Stimulated activated naive CD8-positive, alpha-beta T cell treated with anti-CD3 and anti-CD28 coated beads, Interleukin-15, Interleukin-2, amounts not matched to agents 100 U/mL and 50 U/mL, for 24 hours (primary cell): ENCODE results near the gene PNCK.
"Not testable (repeated sequence)": the region's sequence is repeated elsewhere in the genome, so short reads cannot be mapped to it uniquely, and the experiment has no call there.

Experiments
- ATAC-seq: fragments of 150-1000 bp; cut with Tn5 transposase; one replicate; pipeline ENCODE4 v1.10.0; 2021
- DNase-seq: peaks from one replicate; pipeline ENCODE4 v3.0.0; 2021

Gene PNCK

DNA sequence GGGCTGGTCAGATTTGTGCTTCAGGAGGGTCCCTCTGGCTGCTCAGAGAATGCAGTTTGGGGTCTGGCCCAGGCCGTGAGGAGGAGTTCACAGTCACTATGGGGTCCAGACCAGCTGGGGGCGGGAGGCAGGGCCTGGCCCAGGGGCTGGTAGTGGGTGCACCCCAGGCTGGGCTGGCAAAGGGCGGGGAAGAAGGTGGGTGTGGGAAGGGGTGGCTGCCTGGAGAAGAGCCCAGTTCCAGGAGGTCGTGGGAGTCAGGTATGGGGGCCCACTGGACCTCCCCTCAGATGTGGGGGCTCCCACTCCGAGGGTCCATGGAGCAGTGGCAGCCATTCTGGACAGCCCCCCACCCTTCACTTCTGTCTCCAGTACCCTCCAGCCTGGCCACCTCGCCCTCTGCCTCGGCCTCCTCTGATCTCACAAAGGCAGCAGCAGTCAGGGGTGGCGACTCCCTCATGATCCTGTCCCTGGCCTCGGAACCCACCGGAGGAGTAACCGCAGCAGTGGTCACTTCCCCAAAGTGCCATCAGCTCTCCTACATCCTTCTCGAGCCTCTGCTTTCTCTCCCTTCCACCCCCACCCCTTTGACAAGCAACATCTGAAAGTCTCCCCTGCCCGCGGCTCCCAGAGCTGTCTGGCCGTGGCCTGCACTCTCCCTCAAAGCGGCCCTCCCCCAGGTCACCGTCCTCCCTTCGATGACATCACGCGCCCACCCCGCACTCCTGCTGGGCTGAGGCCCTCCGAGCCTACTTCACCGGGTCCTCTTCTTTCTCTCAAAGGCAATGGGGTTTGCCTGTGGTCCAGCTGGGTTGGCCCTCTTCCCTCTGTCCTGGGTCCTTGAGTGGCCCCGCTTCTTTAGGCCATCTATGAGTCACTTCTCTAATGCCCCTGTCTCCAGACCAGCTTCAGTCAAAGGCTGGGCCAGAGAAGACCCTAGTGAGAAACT is 12.4 kb upstream of the PNCK start:
- ATAC-seq (no peak), DNase-seq (no peak)

DNA sequence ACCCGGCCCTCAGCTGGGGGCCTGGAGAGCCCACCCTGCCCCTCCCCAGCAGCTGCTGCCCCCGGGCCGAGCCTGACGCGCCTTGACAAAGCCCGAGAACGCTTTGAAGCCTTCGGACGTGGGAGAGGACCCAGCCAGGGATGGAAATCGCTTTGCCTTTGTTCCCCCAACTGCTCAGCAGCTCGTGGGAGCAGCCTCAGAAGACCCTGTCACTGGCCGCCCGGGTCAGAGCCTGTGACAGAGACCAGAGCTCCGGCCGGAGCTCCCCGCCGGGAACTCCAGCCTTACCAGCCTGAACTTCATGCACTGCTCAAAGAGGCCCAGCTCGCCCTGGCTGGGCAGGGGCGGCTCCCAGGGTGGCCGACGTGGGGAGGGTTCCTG is 11.5 kb upstream of the PNCK start:
- DNase-seq (no peak), ATAC-seq (no peak)

DNA sequence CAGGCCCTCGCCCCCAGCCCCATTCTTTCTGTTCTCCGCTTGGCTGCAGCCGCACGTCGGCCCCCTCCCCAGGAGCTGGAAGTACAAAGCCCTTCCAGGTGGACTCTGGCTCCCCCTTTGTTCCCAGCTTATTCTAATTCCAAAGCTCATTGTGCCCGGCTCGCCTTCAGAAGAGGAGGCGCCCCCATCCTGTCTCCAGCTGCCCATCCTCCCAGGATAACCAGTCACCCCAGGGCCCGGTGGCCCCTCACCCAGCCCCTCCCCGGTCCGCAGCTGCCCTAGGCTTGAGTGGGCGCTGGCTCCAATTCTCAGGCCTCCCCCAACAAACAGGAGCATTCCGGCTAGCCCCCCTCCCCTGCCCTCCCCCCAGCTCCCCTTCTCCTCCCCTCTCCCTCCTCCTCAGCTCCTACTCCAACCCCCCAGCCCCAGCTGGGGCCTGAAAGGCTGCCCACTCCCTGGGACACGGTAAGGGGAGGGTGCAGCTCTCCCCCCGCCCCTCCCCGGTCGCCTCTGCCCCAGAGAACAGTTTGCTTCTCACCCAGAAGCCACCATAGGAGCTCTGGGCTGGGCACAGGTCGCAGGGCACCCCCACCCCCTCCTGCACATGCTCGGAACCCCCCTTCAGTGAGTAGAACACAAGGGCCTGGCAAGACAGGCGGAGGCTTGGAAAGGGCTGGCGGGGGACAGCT is 11.0 kb upstream of the PNCK start:
- ATAC-seq = no peak
- DNase-seq = no peak

DNA sequence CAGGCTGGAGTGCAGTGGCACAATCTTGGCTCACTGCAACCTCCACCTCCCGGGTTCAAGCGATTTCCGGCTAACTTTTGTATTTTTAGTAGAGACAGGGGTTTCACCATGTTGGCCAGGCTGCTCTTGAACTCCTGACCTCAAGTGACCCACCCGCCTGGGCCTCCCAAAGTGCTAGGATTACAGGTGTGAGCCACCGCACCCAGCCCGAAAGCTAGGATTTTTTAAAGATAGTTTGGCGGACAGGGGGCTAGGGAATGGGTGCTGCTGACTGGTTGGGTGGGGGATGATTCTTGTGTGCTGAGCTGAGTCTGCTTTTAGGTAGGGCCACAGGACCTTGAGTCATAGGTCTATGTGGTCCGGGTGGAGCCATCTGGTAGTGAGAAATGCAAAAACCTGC is 9.9 kb upstream of the PNCK start:
- not testable (repeated sequence) for DNase-seq, ATAC-seq

DNA sequence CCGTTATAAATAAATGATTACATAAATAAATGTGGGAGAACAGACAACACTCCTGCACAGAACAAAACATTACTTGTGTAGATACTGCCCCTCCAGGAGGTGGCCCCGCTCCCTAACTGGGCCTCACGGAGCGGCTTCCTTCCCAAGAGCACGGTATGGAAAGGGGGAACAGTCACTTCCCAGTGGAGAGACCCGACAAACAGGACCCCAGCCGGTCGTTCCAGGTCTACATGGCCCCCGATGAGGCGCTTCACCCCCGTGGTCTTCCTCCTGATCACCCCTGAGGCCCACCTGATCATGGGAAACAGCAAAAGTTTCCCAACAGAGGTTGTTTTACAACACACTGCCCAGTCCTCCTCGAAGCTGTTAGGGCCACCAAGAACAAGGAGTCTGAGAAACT is 7.6 kb upstream of the PNCK start:
- DNase-seq (no peak), ATAC-seq (no peak)

DNA sequence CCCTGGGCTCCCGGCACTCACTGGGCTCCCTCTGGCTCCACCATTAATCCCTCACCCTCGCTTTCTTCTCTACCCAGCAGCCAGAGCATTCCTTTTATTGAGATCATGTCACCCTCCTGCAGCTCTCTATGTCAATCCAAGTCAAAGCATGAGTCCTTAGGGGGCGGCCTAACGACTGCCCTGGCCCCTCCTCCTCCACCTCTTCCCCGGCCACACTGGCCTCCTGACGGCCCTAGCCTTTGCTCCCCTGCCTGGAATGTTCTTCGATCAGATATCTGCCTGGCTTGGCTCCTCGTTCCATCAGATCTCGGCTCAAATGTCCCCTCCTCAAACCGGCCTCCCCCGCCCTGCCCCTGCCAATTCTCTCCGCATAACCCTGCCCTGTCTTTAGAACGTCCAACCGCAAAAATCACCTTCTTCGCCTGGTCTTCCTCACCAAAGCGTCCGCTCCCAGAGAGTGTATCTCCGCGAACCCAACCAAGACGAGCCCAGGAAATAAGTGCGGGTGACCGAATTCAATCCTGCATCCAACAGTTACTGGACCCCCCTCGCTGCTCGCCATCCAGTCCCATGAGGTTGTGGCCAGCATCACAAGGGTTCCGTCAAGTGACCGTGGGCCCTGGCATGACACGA is 722 bp upstream of the PNCK start:
- DNase-seq (no peak), ATAC-seq (no peak)

DNA sequence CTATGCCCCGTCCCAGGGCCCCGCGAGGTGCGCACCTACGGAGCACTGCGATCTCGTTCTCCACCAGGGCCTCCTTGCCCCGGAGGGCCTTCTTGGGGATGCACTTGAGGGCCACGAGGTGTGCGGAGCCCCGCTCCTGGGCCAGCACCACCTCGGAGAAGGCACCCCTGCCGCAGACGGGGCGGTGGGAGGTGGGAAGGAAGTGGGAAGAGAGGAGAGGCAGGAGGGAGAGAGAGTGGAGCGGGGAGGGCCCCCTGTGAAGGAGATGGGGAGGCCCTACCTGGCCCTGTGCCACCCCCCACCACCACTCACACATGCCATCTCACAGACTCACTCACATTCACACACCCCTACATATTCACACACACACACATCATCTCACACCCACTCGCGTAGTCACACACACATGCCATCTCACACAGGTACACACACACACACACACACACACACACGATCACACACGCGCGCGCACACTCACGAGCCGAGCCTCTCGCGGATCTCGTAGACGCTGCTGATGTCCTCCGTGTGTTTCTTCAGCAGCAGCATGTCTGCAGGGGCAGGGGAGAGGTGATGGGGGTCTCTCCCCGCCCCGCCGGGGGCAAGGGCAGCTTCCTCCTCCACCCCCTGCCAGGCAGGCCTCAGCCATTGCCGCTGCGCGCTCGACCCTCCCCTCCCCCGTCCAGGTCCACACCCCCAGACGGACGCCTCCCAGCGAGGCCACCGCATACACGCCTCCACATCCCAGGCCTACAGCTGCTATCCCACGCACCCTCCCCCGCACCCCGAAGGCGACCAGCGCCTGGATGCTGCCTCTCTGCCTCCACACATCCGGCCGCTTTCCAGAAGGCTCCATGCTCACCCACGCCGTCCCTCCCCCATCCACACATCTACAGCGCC is 834 bp downstream of the PNCK start:
- ATAC-seq (no peak), DNase-seq (no peak)

DNA sequence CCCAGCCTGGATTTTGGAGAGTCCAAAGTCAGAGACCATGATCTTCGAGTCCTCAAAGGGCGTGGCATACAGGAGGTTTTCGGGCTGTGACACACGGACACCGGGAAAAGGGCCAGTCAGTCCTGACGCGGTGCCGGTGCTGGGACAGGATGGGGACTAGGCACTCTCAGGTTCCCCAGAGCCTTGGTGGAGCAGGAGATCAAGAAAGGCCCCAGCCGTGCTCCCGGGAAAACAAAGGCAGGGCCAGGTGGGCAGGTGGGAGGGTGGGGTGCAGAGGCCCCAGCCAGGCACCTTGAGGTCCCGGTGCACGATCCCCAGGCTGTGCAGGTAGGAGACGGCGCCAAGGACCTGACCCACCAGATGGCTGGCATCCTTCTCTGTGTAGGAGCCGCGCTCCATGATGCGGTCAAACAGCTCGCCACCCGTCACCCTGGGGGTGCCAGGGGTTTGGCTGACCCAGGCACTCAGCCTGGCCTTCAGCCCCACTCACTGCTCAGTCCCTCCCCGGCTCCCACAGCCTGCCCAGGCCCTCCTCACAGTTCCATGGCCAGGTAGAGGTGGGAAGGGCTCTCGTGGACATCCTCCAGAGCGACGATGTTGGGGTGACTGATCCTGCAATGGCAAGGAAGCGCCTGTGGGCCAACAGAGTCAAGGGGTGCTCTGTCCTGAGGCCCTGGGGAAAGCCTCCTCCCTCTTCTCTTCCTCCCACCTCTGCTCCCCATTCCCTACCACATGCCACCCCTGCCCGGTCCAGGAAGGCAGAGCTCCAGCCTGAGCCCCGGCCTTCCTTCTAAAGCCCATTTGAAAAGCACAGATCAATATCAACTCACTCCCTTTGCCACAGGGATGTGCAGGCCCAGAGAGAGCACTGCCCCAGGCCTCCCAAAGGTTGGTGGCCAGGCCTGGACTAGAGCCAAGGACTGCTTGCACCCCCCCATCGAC is 1.8 kb downstream of the PNCK start:
- ATAC-seq = no peak
- no peak for DNase-seq

DNA sequence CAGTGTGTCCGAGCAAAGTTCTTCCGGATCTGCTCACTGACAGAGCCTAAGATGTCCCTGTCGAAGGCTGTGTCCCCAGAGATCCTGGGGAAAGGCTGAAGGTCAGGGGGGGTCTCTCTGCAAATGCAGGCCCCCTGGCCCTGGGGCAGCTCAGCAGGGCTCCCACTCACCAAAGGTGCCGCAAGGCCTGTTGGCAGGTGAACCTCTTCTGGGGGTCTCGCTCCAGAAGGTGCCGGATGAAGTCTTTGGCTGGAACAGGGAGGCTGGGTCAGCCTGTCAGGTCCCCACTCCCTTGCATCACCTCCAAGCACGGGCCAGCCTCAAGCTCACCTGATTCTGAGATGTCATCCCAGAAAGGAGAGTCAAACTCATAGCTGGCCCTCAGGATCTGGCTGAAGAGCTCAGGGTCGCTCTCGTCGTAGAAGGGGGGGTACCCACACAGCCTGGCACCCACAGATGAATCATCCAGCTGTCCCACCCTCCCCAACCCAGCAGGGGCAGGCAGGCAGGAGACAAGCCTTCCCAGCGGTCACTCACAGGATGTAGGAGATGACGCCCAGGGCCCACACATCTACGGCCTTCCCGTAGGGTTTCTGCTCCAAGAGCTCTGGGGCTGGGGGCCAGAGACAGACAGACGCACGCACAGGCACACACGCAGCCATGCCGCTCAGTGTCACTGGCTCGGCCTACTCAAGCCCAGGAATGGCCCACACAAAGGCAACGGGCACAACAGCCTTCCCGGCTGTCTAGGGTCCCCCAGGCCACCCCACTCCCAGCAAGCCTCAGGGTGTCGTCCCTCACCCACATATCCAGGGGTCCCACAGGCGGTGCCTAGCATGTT is 2.6 kb downstream of the PNCK start:
- DNase-seq (no peak), ATAC-seq (no peak)

DNA sequence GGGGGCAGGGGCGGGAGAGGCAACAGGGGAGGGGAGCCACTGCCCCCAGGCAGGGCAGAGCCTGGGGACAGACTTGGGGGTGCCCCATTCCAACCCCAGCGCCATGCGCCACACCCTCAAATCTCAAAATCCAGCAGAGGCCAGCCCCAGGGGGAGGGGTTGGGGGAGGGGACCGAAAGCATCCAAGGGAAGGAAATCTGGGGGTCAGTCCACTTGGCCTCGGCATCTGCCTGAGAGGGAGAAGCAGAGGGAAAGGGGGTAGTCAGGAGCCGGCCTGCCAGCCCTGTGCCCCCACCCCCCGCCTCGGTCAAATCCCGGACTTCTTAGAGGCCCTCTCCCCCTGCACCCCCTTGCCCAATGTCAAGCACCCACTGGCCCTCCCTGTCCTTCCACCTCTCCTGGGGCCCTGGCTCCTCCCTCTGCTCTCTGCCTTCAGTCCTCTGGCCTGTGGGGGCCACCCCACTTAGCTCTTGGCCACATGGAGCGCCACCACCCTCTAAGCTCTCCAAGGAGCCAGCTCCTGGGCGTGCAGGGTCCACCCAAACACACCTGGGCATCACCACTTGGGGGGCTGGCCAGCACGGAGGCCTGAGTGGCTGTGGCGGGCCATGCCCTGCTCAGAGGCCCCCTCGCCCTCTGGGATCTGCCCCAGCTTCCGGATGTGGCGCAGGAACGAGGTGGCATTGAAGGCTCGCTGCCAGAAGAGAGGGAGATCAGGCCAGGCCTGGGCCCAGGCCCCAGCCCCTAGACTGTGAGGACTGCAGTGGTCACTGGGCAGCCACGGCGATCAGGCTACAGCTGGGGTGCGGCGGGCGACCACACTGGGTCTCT is 3.5 kb downstream of the PNCK start:
- DNase-seq (no peak), ATAC-seq (no peak)

DNA sequence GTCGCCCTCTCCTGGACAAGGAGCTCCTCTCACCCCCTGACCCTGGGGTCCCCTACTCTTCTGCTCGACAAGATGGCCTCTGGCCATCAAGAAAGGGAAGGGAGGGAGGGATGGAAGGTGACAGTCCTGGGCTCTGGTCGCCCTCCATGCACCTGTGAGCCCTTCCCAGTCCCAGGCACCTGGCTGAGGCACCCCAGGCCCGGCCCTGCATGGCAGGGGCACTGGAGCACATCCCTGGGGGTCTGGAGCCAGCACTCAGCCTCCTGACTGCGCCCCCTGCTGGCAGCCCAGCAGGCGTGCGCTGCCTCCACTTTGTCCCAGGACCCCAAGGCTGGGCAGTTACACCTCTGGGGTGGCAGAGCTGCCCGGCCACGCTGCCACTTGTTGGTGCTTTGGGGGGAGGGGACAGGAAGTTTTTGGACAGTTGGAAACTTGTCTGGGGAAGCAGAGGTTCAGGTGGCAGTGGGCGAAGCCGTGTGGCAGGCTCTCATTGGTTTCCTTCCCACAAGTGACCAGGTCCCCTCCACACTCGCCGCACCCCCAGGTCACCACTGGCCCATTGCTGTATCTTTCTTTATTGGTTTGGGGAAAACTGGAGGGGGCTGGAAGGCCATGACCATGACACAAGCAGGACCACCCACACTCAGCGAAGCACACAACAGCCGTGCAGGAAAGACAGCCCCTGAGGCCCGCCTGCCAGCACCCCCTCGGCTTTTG is 4.3 kb downstream of the PNCK start:
- peak; percentile 47 for ATAC-seq

DNA sequence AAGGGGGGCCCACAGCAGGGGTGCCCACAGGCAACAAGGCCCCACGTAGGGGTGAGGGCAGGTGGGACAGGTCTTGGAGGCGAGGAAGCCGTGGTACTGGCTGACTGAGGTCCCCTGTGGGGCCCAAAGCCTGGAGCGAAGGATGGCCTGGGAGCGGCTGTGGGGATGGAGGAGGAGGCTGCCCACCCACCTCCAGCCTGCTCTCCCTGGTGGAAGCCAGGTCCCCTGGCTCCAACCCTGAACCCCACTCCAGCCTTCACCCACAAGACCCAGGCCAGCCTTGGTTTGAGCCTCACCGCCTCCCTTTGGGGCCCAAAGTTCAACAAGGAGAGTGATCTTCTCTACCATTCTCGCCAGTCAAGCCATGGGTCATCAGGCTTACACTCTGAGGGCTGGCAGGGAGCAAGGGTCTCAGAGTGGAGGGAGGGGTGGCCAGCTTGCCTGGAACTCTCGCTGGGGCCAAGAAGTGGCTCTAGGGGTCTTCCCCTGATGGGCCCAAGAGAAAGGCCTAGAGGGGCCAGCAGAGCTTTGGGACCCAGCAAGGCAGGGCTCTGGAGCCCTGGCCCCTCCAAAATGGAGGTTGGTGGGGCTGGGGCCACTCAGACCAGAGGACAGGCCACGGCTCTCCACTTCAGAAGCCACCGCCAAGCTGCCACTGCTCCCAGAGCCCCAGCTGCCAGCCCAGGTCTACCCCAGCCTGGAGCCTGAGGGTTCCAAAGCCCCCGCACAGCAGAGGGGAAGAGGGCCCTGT is 5.0 kb downstream of the PNCK start:
- no peak for DNase-seq

More for the DNA sequence above, 4.3 kb downstream of the PNCK start:
- DNase-seq = peak; percentile 57

DNA sequence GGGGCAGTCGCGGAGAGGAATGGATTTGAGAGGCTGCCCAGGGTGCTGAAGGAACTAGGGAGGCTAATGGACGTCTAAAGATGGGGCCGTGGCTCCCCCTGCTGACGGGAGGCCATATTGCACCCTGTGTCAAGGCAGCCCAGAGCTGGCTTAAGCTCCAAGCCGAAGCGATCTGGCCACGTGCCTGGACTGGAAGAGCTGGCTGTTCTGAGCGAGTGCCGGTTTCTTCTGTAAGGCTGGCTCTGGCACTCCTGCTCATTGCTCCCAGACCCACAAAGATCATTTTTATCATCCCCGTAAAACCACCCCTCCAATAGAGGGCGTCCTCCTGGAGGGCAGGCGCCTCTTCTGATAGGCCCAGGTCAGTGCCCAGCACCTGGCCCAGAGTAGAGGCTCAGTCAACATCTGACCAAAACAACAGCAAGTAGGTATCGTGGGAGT is 5.6 kb downstream of the PNCK start:
- peak; percentile 80 for DNase-seq
- ATAC-seq = peak; percentile 73

More for the DNA sequence above, 5.0 kb downstream of the PNCK start:
- no peak for ATAC-seq

DNA sequence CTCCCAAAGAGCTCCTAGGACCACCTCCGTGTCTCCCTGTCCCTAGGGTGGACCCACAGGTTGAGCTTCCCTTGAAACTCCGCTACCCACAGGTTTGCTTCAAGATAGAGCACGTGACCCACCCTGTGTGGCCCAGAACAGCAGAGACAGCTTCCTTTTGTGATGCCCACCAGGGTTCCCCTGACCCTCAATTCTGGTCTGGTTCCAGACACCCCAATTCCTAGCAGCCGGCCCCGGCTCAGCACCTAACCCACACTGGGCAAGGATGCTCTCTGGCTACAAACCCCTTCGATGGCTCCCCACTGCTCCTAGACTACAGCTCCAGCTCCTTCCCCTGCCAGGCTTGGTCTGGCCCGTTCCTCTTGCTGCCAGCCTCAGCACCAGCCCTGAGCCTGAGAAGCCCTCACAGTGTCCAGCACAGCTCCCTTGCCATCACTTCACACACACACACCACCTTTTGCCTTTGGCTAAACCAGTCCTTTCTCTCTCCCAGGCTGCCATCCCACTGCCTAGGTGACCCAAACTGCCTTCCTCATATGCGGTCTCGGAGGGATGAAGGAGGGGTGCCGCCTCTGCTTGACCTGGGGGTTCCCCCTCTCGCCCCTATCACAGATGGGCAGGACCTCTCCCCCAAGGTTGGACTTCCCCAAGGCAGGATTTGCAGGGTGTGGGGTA is 6.2 kb downstream of the PNCK start:
- no peak for ATAC-seq
- DNase-seq = no peak

DNA sequence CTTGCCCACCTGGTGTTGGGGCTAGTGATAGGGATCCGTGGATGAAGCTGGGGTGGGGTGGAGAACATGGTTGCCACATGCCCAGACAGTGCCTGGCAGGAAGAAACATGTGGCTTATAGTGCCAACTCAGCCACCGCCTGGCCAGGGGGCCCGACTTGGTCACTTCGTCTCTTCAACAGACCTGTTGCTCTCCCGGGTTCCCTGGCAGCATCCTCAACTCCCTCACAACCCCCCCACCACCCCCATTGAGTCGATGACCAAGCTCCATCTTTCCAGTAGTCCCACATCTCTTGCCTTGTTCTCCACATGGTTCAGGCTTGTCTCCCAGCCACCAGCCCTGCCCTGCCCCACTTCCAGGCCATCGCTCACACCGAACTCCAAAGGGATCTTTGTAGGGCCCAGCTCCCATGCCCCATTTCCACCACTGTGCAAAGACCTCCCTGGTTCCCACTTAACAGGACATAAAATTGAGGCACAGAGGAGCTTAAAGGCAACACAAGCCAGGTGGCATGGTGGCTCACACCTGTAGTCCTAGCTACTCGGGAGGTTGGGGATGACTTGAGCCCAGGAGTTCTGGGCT is 7.8 kb downstream of the PNCK start:
- ATAC-seq (no peak), DNase-seq (no peak)

DNA sequence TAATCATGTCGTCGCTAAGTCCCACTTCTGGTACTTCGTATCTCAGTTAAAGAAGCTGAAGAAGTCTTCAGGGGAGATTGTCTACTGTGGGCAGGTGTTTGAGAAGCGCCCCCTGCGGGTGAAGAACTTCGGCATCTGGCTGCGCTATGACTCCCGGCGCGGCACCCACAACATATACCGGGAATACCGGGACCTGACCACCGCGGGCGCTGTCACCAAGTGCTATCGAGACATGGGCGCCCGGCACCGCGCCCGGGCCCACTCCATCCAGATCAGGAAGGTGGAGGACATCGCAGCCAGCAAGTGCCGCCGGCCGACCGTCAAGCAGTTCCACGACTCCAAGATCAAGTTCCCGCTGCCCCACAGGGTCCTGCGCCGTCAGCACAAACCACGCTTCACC is 11.3 kb downstream of the PNCK start:
- DNase-seq = peak; percentile 65
- no peak for ATAC-seq

DNA sequence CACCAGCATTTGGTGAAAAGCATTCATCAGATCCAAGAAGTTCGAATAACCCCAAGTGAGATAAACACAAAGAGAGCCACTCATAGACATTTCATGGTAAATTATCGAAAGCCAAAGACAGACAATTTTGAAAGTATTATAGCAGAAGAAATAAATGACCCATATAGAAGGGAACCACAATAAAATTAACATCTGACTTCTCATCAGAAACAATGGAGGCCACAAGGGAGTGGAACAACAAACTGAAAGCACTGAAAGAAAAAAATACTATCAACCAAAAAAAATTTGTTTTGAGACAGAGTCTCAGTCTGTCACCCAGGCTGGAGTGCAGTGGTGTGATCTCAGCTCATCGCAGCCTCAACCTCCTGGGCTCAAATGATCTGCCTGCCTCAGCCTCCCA is 14.3 kb downstream of the PNCK start:
- DNase-seq = no peak
- no peak for ATAC-seq
